AG10803 (cell line): Measurements from ENCODE around the gene MAG.

Source experiments
- DNase-seq: peaks from one replicate; pipeline ENCODE4 v3.0.0; 2010; ENCODE audit warnings: low read depth
- H3K4me3 ChIP-seq: 2 replicates; pipeline ENCODE4 v1.5.1; 2011; ENCODE audit warnings: mild to moderate bottlenecking, low read length, control low read depth
- TF ChIP-seq, protein P1 (sequence below): conservative IDR thresholded peaks from 2 replicates; pipeline ENCODE4 v1.5.1; 2011; ENCODE audit warnings: mild to moderate bottlenecking, low read length, control low read depth, inconsistent platforms

Gene MAG

DNA sequence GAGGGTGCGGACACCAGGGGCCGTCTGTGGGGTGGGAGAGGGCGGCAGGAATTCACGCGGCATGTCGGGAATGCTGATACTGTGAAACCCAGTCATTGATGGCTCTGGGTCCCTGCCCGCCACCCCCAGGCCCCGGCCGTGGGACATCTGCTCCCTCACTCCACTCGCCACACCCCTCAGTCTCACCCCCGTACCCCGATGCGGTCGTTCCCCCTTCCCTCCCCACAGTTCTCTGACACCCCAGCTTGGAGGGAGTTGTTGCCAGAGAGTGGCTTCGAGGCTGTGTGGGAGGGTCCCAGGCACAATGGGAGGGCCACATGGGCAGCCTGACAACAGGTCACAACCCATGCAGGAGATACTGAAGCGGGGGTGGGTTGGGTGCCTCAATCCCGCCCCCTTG, 1.8 kb downstream of the MAG start:
- no peak for DNase-seq
- TF ChIP-seq, protein P1, sequence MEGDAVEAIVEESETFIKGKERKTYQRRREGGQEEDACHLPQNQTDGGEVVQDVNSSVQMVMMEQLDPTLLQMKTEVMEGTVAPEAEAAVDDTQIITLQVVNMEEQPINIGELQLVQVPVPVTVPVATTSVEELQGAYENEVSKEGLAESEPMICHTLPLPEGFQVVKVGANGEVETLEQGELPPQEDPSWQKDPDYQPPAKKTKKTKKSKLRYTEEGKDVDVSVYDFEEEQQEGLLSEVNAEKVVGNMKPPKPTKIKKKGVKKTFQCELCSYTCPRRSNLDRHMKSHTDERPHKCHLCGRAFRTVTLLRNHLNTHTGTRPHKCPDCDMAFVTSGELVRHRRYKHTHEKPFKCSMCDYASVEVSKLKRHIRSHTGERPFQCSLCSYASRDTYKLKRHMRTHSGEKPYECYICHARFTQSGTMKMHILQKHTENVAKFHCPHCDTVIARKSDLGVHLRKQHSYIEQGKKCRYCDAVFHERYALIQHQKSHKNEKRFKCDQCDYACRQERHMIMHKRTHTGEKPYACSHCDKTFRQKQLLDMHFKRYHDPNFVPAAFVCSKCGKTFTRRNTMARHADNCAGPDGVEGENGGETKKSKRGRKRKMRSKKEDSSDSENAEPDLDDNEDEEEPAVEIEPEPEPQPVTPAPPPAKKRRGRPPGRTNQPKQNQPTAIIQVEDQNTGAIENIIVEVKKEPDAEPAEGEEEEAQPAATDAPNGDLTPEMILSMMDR = no peak
- H3K4me3 ChIP-seq = no peak overlapping the region

DNA sequence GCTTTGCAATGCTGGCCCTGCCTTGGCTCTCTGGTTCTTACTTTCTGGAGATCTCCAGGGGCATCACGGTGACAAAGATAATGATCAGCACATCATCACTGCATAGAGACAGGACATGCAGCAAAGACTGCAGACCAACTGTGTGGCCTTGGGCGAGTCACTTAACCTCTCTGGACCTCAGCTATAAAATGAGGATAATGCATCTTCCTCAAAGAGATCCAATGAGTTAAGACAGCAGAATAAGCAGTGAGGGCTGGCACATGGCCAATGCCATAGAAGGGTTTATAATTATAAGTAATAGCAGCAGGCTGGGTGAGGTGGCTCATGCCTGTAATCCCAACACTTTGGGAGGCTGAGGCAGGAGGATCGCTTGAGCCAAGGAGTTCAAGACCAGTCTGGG, 2.4 kb downstream of the MAG start:
- DNase-seq = no peak
- TF ChIP-seq, protein P1 = no peak
- H3K4me3 ChIP-seq = no peak overlapping the region

DNA sequence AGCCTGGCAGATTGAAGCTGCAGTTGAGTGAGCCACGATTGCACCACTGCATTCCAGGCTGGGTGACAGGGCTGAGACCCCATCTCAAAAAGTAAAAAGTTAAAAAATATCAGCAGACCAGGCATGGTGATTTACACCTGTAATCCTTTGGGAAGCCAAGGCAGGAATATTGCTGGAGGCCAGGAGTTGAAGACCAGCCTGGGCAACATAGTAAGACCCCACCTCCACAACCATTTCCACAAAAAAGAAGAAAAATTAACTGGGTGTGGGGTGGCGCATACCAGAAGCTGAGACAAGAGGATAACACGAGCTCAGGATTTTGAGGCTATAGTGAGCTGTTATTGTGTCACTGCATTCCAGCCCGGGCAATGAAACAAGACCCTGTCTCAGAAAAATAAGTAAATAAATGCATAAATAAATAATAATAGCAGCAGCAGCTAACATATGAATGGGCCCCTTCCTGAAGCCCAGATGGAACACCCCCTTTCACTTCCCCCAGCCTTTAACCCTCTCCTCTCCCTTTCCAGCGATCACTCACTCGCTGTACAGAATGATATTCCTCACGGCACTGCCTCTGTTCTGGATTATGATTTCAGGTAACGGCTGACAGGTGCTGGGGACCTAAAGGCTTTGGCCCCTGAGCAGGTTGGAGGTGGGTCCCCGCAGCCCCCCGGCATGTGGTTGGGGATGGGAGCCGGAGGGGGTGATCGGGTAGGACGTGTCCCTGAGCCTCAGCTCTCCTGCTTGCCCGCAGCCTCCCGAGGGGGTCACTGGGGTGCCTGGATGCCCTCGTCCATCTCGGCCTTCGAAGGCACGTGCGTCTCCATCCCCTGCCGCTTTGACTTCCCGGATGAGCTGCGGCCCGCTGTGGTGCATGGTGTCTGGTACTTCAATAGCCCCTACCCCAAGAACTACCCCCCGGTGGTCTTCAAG, 3.2 kb downstream of the MAG start:
- DNase-seq = no peak
- H3K4me3 ChIP-seq = no peak overlapping the region
- TF ChIP-seq, protein P1 = no peak

DNA sequence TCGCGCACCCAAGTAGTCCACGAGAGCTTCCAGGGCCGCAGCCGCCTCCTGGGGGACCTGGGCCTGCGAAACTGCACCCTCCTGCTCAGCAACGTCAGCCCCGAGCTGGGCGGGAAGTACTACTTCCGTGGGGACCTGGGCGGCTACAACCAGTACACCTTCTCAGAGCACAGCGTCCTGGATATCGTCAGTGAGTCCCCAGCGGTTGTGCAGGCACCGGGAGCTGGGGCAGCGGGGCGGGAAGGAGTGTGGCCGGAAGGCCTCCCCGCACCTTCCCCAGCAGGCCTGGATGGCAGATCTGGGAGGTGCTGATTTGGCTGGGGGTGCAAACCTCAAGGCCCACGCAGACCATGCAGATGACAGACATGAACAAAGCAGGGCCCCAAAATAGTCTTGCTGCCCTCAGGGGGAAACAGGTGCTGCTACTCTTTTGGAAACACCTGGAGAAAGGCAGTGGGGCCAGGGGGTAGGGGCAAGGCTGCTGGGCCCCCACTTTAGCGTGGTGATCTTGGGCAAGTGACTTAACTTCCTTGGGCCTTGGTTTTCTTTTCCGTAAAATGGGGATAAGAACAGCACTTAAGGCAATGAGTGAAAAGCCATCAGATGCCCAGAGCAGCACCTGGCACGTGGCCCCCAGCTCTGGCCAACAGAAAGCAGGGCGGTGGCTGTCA, 4.0 kb downstream of the MAG start:
- H3K4me3 ChIP-seq = no peak overlapping the region
- DNase-seq = no peak
- TF ChIP-seq, protein P1 = no peak

DNA sequence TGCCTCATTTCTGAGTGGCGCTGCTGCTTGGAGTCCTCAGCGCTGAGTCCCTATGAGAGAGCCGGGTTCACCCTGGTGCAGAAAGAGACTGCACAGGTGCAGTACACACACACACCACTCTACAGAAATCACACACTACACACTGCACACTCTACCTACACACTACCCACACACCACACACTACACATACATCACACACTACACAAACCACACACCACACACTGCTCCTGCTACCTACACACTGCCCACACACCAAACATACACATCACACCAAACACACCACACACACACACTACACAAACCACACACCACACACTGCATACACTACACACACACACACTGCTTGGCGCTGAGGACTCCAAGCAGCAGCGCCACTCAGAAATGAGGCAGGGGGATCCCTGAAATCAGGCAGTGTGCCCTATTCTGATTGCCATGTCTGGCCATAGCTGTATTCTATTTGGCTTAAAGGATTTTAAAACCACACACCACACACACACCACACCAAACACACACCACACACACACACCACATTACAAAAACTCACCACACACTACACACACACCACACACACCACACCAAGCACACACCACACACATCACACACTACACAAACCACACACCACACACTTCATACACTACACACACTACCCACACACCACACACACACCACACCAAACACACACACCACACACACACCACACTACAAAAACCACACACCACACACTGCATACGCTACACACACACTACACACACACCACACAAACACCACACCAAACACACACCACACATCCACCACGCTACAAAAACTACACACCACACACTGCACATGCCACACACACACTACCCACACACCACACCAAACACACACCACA, 4.9 kb downstream of the MAG start:
- H3K4me3 ChIP-seq = no peak overlapping the region
- DNase-seq = no peak
- TF ChIP-seq, protein P1 = no peak

DNA sequence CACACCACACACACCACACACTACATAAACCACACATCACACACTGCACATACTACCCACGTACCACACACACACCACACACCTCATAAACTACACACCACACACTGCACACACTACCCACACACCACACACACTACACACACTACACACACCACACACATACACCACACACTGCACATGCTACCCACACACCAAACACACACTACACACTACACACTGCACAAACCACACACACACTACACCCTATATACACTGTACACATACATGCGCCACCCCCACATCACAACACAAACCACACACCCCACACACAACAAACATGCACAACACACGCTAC, 5.5 kb downstream of the MAG start:
- DNase-seq = no peak
- H3K4me3 ChIP-seq = no peak overlapping the region
- TF ChIP-seq, protein P1 = no peak
